Measurements from ENCODE around the gene DSTN.

DSTN gene

DNA sequence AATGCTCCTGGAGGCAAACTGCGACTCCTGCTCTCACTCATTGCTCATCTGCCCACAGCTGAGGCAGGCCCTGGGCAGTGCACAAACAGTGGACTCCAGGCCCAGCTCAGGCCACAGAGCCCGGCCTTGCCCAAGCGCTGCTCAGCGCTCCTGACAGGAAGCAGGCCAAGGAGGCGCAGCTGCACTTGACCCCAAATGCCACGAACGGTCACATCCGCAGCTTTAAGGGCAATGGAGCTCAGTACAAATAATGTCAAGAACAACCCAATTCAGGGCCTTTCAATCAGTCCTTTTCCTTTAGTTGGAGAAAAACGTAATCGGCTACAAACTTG lies 78.4 kb downstream of the DSTN start:
- Histone ChIP-seq H3K36me3 (ENCODE audit: insufficient read depth, low read length) (peaks cover 9% of the 10 kb centered on the region; the same call in 1 of the 2 replicates), H3K9ac (ENCODE audit: low read length) (no peak overlapping the region), H3K27me3 (ENCODE audit: insufficient read depth, low read length) (no peaks in the 10 kb centered on the region), H3K27ac (ENCODE audit: low read depth, low read length, poor library complexity, severe bottlenecking) (peak overlapping the region; percentile 6), H3K4me1 (ENCODE audit: insufficient read depth, low read length, severe bottlenecking) (peaks cover 87% of the 10 kb centered on the region), H3K4me2 (ENCODE audit: low read length) (no peak overlapping the region; the same call in 1 of the 2 replicates), H3K9me3 (ENCODE audit: low read length) (no peaks in the 10 kb centered on the region), H3K79me2 (ENCODE audit: insufficient read depth, low read length) (no peaks in the 10 kb centered on the region), H2AFZ (ENCODE audit: low read length) (no peak overlapping the region), H3K4me3 (ENCODE audit: low read depth, low read length, poor library complexity, severe bottlenecking) (no peak overlapping the region), H3F3A (ENCODE audit: insufficient read depth, low read length) (no peaks in the 10 kb centered on the region), H3K9me2 (ENCODE audit: low read depth, low read length) (no peaks in the 10 kb centered on the region), H4K20me1 (ENCODE audit: insufficient read depth, low read length) (no peaks in the 10 kb centered on the region)
- no peak for TF ChIP-seq EZH2 (IDR thresholded peaks at IDR 0.05; ENCODE audit: borderline replicate concordance, low read length)
- TF ChIP-seq, protein P1, sequence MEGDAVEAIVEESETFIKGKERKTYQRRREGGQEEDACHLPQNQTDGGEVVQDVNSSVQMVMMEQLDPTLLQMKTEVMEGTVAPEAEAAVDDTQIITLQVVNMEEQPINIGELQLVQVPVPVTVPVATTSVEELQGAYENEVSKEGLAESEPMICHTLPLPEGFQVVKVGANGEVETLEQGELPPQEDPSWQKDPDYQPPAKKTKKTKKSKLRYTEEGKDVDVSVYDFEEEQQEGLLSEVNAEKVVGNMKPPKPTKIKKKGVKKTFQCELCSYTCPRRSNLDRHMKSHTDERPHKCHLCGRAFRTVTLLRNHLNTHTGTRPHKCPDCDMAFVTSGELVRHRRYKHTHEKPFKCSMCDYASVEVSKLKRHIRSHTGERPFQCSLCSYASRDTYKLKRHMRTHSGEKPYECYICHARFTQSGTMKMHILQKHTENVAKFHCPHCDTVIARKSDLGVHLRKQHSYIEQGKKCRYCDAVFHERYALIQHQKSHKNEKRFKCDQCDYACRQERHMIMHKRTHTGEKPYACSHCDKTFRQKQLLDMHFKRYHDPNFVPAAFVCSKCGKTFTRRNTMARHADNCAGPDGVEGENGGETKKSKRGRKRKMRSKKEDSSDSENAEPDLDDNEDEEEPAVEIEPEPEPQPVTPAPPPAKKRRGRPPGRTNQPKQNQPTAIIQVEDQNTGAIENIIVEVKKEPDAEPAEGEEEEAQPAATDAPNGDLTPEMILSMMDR (IDR thresholded peaks at IDR 0.05; ENCODE audit: low read length) = no peak

DNA sequence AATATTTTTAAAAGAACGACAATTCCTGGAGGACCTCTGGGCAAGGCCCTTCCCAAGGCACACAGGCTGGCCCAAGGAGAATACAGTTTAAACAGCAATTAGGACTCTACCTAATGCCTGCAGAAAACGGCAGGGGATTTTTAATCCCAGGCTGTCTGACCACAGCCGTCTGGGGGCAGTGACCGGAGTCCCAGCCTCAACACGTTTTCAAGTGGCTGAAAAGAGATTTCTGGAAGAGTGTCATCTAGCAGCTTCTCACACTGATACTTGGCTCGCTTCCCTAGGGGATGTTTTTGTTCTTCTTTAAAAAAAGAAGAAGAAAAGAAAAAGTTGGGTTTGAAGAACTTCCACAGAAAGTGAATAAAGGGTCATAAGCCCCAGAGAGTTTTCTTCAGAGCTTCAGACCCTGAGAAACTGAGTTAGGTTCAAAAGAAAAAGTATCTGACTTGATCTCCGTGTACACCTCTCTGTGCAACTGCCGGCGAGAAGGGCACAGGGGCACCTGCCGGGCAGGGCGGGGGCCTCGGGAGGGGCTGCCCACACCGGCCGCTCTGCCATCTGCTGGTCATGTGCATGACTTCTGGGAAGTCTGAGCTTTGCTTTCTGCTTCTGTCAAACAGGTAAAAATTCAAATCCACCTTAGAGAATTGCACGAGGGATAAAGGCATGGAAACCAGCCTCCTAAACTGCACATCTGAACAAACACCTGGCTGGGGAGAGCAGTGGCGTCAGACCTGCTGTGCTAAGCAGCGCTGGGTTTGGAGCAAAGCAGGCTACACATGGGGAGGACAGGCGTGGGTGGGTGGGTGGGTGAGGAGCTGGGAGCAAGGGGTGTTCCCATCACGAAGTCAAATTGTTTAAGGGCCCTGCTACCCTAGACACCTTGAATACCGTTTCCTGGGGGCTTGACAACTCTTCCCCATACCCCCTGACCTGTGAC lies 79.2 kb downstream of the DSTN start:
- Histone ChIP-seq H3K4me3 (ENCODE audit: low read depth, low read length, poor library complexity, severe bottlenecking) (no peak overlapping the region), H3F3A (ENCODE audit: insufficient read depth, low read length) (no peaks in the 10 kb centered on the region), H3K9me2 (ENCODE audit: low read depth, low read length) (no peaks in the 10 kb centered on the region), H3K9me3 (ENCODE audit: low read length) (no peaks in the 10 kb centered on the region), H3K79me2 (ENCODE audit: insufficient read depth, low read length) (no peaks in the 10 kb centered on the region), H3K4me2 (ENCODE audit: low read length) (peak overlapping the region; percentile 21; the same call in 1 of the 2 replicates), H3K4me1 (ENCODE audit: insufficient read depth, low read length, severe bottlenecking) (peaks cover 86% of the 10 kb centered on the region), H3K27ac (ENCODE audit: low read depth, low read length, poor library complexity, severe bottlenecking) (peak overlapping the region; percentile 50), H3K9ac (ENCODE audit: low read length) (no peak overlapping the region), H4K20me1 (ENCODE audit: insufficient read depth, low read length) (no peaks in the 10 kb centered on the region), H3K27me3 (ENCODE audit: insufficient read depth, low read length) (no peaks in the 10 kb centered on the region), H2AFZ (ENCODE audit: low read length) (no peak overlapping the region), H3K36me3 (ENCODE audit: insufficient read depth, low read length) (peaks cover 12% of the 10 kb centered on the region)
- TF ChIP-seq, protein P1 (IDR thresholded peaks at IDR 0.05; ENCODE audit: low read length) = peak; percentile 62
- TF ChIP-seq EZH2 (IDR thresholded peaks at IDR 0.05; ENCODE audit: borderline replicate concordance, low read length) = no peak

DNA sequence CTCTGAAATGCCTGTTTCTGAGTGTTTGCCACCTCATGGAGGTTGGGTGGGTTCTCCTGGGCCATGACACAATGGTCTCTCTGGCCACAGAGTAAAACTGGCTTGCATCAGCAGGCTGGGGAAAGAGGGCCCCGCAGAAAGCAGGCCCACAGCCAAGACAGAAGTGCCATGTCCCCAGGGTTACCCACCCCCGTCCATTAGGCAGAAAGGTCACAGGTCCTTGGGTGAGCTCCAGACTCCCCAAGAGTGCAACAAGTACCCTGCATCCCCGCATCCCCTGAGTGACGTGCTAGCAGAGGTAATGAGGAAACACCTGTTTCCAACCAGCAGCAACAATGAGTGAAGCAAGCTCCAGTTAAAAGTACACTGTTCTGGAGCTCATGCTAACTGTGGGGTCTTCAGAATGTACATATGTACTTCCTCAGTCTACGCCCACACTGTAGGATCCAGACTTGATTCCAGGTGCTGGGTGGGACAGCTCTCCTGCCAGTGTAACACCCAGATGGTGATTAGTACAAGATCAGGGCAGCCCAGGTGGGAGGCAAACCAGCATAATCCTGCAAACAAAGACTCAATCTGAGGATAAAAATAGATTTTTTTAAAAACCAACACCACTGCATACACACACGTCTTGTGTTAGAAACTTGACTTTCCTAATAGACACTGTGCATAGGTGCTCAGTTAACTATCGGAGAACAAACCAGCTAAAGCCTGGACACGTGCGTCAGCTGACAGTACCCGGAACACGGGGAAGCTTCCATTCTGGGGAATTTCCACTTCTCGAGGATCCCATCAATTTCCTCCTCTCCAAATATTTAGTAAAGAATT lies 80.6 kb downstream of the DSTN start:
- Histone ChIP-seq H3K4me3 (ENCODE audit: low read depth, low read length, poor library complexity, severe bottlenecking) (no peak overlapping the region), H3K27me3 (ENCODE audit: insufficient read depth, low read length) (no peaks in the 10 kb centered on the region), H3K36me3 (ENCODE audit: insufficient read depth, low read length) (peaks cover 17% of the 10 kb centered on the region), H3F3A (ENCODE audit: insufficient read depth, low read length) (no peaks in the 10 kb centered on the region), H2AFZ (ENCODE audit: low read length) (no peak overlapping the region), H3K4me1 (ENCODE audit: insufficient read depth, low read length, severe bottlenecking) (peaks cover 72% of the 10 kb centered on the region), H3K79me2 (ENCODE audit: insufficient read depth, low read length) (no peaks in the 10 kb centered on the region), H4K20me1 (ENCODE audit: insufficient read depth, low read length) (no peaks in the 10 kb centered on the region), H3K4me2 (ENCODE audit: low read length) (no peak overlapping the region; the same call in 1 of the 2 replicates), H3K9ac (ENCODE audit: low read length) (no peak overlapping the region), H3K27ac (ENCODE audit: low read depth, low read length, poor library complexity, severe bottlenecking) (peak overlapping the region; percentile 50), H3K9me3 (ENCODE audit: low read length) (no peaks in the 10 kb centered on the region), H3K9me2 (ENCODE audit: low read depth, low read length) (no peaks in the 10 kb centered on the region)
- TF ChIP-seq, protein P1 (IDR thresholded peaks at IDR 0.05; ENCODE audit: low read length) = no peak
- no peak for TF ChIP-seq EZH2 (IDR thresholded peaks at IDR 0.05; ENCODE audit: borderline replicate concordance, low read length)
